HepG2 (cell line): ENCODE results near the gene ADCY6. TPM values are rescaled to one million over a fixed set of nuclear protein-coding genes. Genes with fewer than 3 reads are reported as not detected.
A peak's percentile ranks its signal among the peaks of the same experiment; 100 is the strongest.

Source experiments
- ATAC-seq: fragments of 200-7000 bp; cut with Tn5 transposase; 3 replicates; pipeline ENCODE4 v1.9.1; 2020; ENCODE audit warnings: mild to moderate bottlenecking, moderate library complexity
- BruUV-seq: library from RNA; stranded (reverse); fragments of 400-500 nt; replicated peaks from 2 replicates; lab custom pipeline; 2021; lab: Mats Ljungman, UMichigan
- CTCF ChIA-PET: fragments of 300-600 bp; formaldehyde crosslinking; extraction: SDS; loops from one replicate; lab custom pipeline; 2021; ENCODE audit warnings: low total read pairs, inconsistent platforms, low intra/inter-chr PET ratio; lab: Yijun Ruan, JAX
- POLR2A ChIA-PET: fragments of 350-600 bp; sonication (Branson Sonifier 250); formaldehyde crosslinking; loops from one replicate; lab custom pipeline; 2020; ENCODE audit warnings: antibody characterized with exemption, inconsistent platforms; lab: Yijun Ruan, JAX
- DNase-seq: peaks from one replicate; pipeline ENCODE4 v3.0.0-alpha.2; 2015; ENCODE audit warnings: low spot score
- FAIRE-seq: peaks from 3 replicates; lab custom pipeline; 2011; peaks lifted over from hg19 to GRCh38; lab: Jason Lieb, UNC
- H2AFZ ChIP-seq: one replicate; pipeline ENCODE4 v1.6.1; 2011; ENCODE audit warnings: low read length, inconsistent platforms
- H3K27ac ChIP-seq: fragments of 300-600 bp; 3 replicates; pipeline ENCODE4 v1.8.0; 2011; ENCODE audit warnings: mixed run types, mild to moderate bottlenecking, mixed read lengths, low read length, inconsistent platforms; ENCODE audit not compliant: insufficient read depth; ENCODE audit errors: extremely low read length
- H3K27me3 ChIP-seq, 2 experiments: fragments of 200-600 bp in 1 of 2; 2 replicates in 1 of 2; 3 replicates in 1 of 2; pipeline versions ENCODE4 v1.6.0 to v1.8.0; 2011; ENCODE audit warnings: low read length in 2 of 2, mild to moderate bottlenecking in 2 of 2, moderate library complexity in 2 of 2, inconsistent platforms in 1 of 2; ENCODE audit not compliant: insufficient read depth in 2 of 2, control insufficient read depth in 1 of 2
- H3K36me3 ChIP-seq, 2 experiments: fragments of 200-600 bp in 1 of 2; replicated peaks in 1 of 2; 2 replicates in 1 of 2; 3 replicates in 1 of 2; pipeline versions ENCODE4 v1.5.1 to v1.8.0; 2011; ENCODE audit warnings: low read length in 2 of 2, inconsistent platforms in 1 of 2; ENCODE audit not compliant: insufficient read depth in 2 of 2, control insufficient read depth in 1 of 2
- H3K4me1 ChIP-seq: 2 replicates; pipeline ENCODE4 v1.5.1; 2012; ENCODE audit warnings: low read length, inconsistent platforms; ENCODE audit not compliant: insufficient read depth
- H3K4me2 ChIP-seq: 2 replicates; pipeline ENCODE4 v1.6.0; 2011; ENCODE audit warnings: low read depth, low read length, inconsistent platforms
- H3K4me3 ChIP-seq, 3 experiments: fragments of 200-600 bp in 1 of 3; sonication (generic), shearing (Covaris generic) in 1 of 3; replicated peaks in 1 of 3; 2 replicates each; pipeline ENCODE4 v1.5.1; 2011 to 2016; ENCODE audit warnings: low read length in 3 of 3, inconsistent platforms in 2 of 3, low read depth in 2 of 3, mild to moderate bottlenecking in 2 of 3, control low read depth in 1 of 3, mixed read lengths in 1 of 3; ENCODE audit not compliant: insufficient read depth in 1 of 3
- H3K79me2 ChIP-seq: one replicate; pipeline ENCODE4 v1.6.1; 2011; ENCODE audit warnings: low read length, inconsistent platforms; ENCODE audit not compliant: insufficient read depth
- H3K9ac ChIP-seq: 2 replicates; pipeline ENCODE4 v1.6.0; 2011; ENCODE audit warnings: mild to moderate bottlenecking, low read depth, low read length, inconsistent platforms; ENCODE audit not compliant: insufficient read depth
- H3K9me3 ChIP-seq: 2 replicates; pipeline ENCODE4 v1.5.1; 2012; ENCODE audit warnings: mild to moderate bottlenecking, low read length
- H4K20me1 ChIP-seq: 2 replicates; pipeline ENCODE4 v1.6.0; 2011; ENCODE audit warnings: inconsistent platforms, mild to moderate bottlenecking, low read length, moderate library complexity; ENCODE audit not compliant: insufficient read depth
- ARID3A ChIP-seq: IDR thresholded peaks from 2 replicates; pipeline ENCODE4 v1.6.1; 2012; ENCODE audit warnings: low read depth, low read length, improper control_type of control experiment
- ARID5B ChIP-seq: IDR thresholded peaks from 2 replicates; pipeline ENCODE4 v1.4.0; 2020; ENCODE audit warnings: mild to moderate bottlenecking, missing genetic modification reagents
- CREB1 ChIP-seq, 2 experiments: fragments of 450-650 bp in 1 of 2; IDR thresholded peaks; 2 replicates each; pipeline ENCODE4 v1.6.1; 2016 to 2017; ENCODE audit warnings: control low read depth in 1 of 2, mild to moderate bottlenecking in 1 of 2, missing compliant biosample characterization in 1 of 2, missing genetic modification characterization in 1 of 2
- NCOA2 ChIP-seq: sonication (generic); formaldehyde crosslinking; IDR thresholded peaks from 2 replicates; pipeline ENCODE4 v1.8.0; 2022; ENCODE audit warnings: inconsistent platforms
- PAWR ChIP-seq: sonication (generic); formaldehyde crosslinking; IDR thresholded peaks from 2 replicates; pipeline ENCODE4 v1.4.0; 2020; ENCODE audit warnings: missing genetic modification reagents, mild to moderate bottlenecking, borderline replicate concordance
- ZNF318 ChIP-seq: sonication (generic); formaldehyde crosslinking; IDR thresholded peaks from 2 replicates; pipeline ENCODE4 v1.4.0; 2020; ENCODE audit warnings: mild to moderate bottlenecking, missing genetic modification reagents
- ZNF335 ChIP-seq: sonication (generic); formaldehyde crosslinking; IDR thresholded peaks from 2 replicates; pipeline ENCODE4 v1.4.0; 2020; ENCODE audit warnings: missing genetic modification reagents
- ZNF549 ChIP-seq: sonication (generic); formaldehyde crosslinking; IDR thresholded peaks from 2 replicates; pipeline ENCODE4 v1.5.0; 2020; ENCODE audit warnings: missing genetic modification reagents
- WGBS: methylation state at CpG from one replicate; pipeline ENCODE4 v1.1.6; 2017; ENCODE audit warnings: low lambda C conversion rate; 5-methylcytosine and 5-hydroxymethylcytosine counted together
- in situ Hi-C: cut with HindIII; loops from 2 replicates; pipeline ENCODE4 v1.10.0; 2017; ENCODE audit warnings: low pct_unique_long_range_greater_than_20kb; ENCODE audit not compliant: extremely low pct_ligation_motif_present
- intact Hi-C: fragments of 100-400 bp; cut with micrococcal nuclease; formaldehyde crosslinking; loops from one replicate; pipeline ENCODE4 v1.10.0; 2022; ENCODE audit not compliant: unreplicated experiment
- polyA plus RNA-seq, 8 experiments: library from polyadenylated mRNA; depleted of rRNA in 3 of 8; stranded (reverse) in 7 of 8; unstranded in 1 of 8; fragments of >200 nt; fragmentation: Illumina TruSeq in 4 of 8; extraction: Trizol in 4 of 8; gene quantifications; 2 replicates each; pipeline versions ENCODE4 v1.2.1 to v1.2.3, GENCODE V29; 2011 to 2016; ENCODE audit warnings: low read depth in 4 of 8, missing spikeins in 1 of 8, mixed read lengths in 1 of 8; ENCODE audit not compliant: insufficient read depth in 1 of 8
- total RNA-seq, 5 experiments: library from RNA; depleted of rRNA; stranded (reverse); fragments of >200 nt; fragmentation: Illumina TruSeq; extraction: Trizol; gene quantifications; 2 replicates each; pipeline ENCODE4 v1.2.3, GENCODE V29; 2016; ENCODE audit warnings: low read depth in 1 of 5

ADCY6 gene
- total and polyA plus RNA-seq, 2 of the 13 experiments (the other 11 are each of a cell fraction or from before 2014, with no cell fraction given): 10.6 to 11.8 TPM

- peak; percentile 100 for DNase-seq
- H3K9me3 ChIP-seq: peaks cover 18% of the 10 kb centered on the region
- H3K36me3 ChIP-seq: peaks cover 0 to 4% of the 10 kb centered on the region in 2 experiments; a peak in 3 of 5 replicates
- ChIA-PET CTCF (no interaction called here), POLR2A (interaction anchor here (1.4 kb wide), 1 partner anchor 34 kb away, joined by 8 read pairs; the partner anchor contains the start of gene KANSL2)
- peak; percentile 99 for FAIRE-seq
- H3K27me3 ChIP-seq: peaks cover 0 to 4% of the 10 kb centered on the region in 2 experiments; a peak in 1 of 5 replicates
- peak; percentile 98 for ATAC-seq
- H3K4me1 ChIP-seq: peaks cover 22% of the 10 kb centered on the region
- H3K79me2 ChIP-seq: peaks cover 41% of the 10 kb centered on the region
- no TSS peak for BruUV-seq
- peak within 1 kb of the TSS; percentile 98 for H3K9ac ChIP-seq
- peak within 1 kb of the TSS; percentile 96 for H3K27ac ChIP-seq
- under 1% methylated on average over 53 of the region's 61 CpGs for WGBS
- H3K4me2 ChIP-seq: peak within 1 kb of the TSS; percentile 81
- H3K4me3 ChIP-seq: peak within 1 kb of the TSS; percentile 84 to 96 (median 89)
- no peak within 1 kb of the TSS for H2AFZ ChIP-seq
- intact Hi-C loops (loop anchor here (1.0 kb wide), 1 partner anchor 34 kb away; the partner anchor contains the start of gene KANSL2), in situ Hi-C loops (no loop called here)
- H4K20me1 ChIP-seq: peaks cover 19% of the 10 kb centered on the region
- TF ChIP-seq NCOA2 (CRISPR knock-in tag): no peak; the same call in 1 of the 2 replicates
- no peak for TF ChIP-seq PAWR (CRISPR knock-in tag)
- no peak for TF ChIP-seq ZNF549
- peak; percentile 95 for TF ChIP-seq CREB1 (IDR thresholded peaks at IDR 0.05)
- TF ChIP-seq CREB1 (CRISPR knock-in tag; IDR thresholded peaks at IDR 0.05): peak; percentile 97
- no peak for TF ChIP-seq ZNF318
- peak; percentile 97 for TF ChIP-seq ZNF335 (CRISPR knock-in tag)
- TF ChIP-seq ARID5B (CRISPR knock-in tag): peak; percentile 63; the same call in 1 of the 2 replicates
- peak; percentile 37; the same call in 1 of the 2 replicates for TF ChIP-seq ARID3A
These were observed 72.2 kb downstream of the ADCY6 start, which contains the start of gene CCNT1 for GRCh38 chr12:48716493-48717251. Gene CCNT1 (minus strand): TSS chr12:48716707. CDS start chr12:48716675, 32 bp downstream.
